Activated CD8-positive, alpha-beta memory T cell treated with anti-CD3 and anti-CD28 coated beads for 36 hours (primary cell): ENCODE measurements around the gene OXA1L. TPM values are rescaled to one million over a fixed set of nuclear protein-coding genes. Genes with fewer than 3 reads are reported as not detected.

ENCODE experiments used
- CTCF ChIA-PET: fragments of 350-600 bp; sonication (Branson Sonifier 250); formaldehyde crosslinking; loops from one replicate; lab custom pipeline; 2021; ENCODE audit warnings: antibody characterized with exemption; lab: Charles Lee
- POLR2A ChIA-PET: fragments of 350-600 bp; sonication (Branson Sonifier 250); formaldehyde crosslinking; loops from one replicate; lab custom pipeline; 2021; ENCODE audit warnings: antibody characterized with exemption; lab: Charles Lee
- total RNA-seq, 2 experiments: library from RNA; stranded (reverse); gene quantifications; one replicate each; pipeline ENCODE4 v1.2.3, GENCODE V29; 2021

OXA1L gene
- total RNA-seq, 2 experiments from 2014 or later: 122 to 123 TPM

- ChIA-PET POLR2A (no interaction called here), CTCF (interaction anchor here (0.6 to 3.2 kb wide), 5 partner anchors 9 to 280 kb away, joined by 4 to 13 read pairs (median 7); no protein-coding TSS in a partner anchor)
Measured at GRCh38 chr14:22819151-22819988, 52.9 kb downstream of the OXA1L start.

GRCh38 chr14:22820731-22821130 lies 54.2 kb downstream of the OXA1L start:
- CTCF ChIA-PET: interaction anchor here (3.2 to 7.6 kb wide), 3 partner anchors 8 to 38 kb away, joined by 8 to 94 read pairs (median 27); no protein-coding TSS in a partner anchor
- POLR2A ChIA-PET: no interaction called here

- ChIA-PET CTCF (interaction anchor here (1.2 to 7.6 kb wide), 9 partner anchors 10 to 969 kb away, joined by 3 to 94 read pairs (median 13); partner anchors contain the start of gene LRP10), POLR2A (no interaction called here)
Measured at GRCh38 chr14:22821193-22822015, 54.9 kb downstream of the OXA1L start.

GRCh38 chr14:22822016-22822570 lies 55.6 kb downstream of the OXA1L start:
- ChIA-PET CTCF (interaction anchor here (0.6 to 7.6 kb wide), 16 partner anchors 9 to 970 kb away, joined by 3 to 94 read pairs (median 6); partner anchors contain the start of gene LRP10), POLR2A (no interaction called here)

Other genes with a start within 250 kb of the OXA1L start
- 100 to 1,000 TPM; 292 to 295 TPM for gene DAD1, start 177.5 kb upstream of the OXA1L start, total RNA-seq
- gene ABHD4, start 168.4 kb upstream of the OXA1L start, total RNA-seq: 1 to 10 TPM; 8.1 to 9.2 TPM
- gene OR6J1, start 122.3 kb upstream of the OXA1L start, total RNA-seq: not detected
- under 1 TPM; 0.21 to 0.38 TPM for gene SLC7A7, start 48.7 kb downstream of the OXA1L start, total RNA-seq
- gene MRPL52, start 63.2 kb downstream of the OXA1L start, total RNA-seq: 100 to 1,000 TPM; 170 to 179 TPM
- gene MMP14, start 69.9 kb downstream of the OXA1L start, total RNA-seq: 1 to 10 TPM in 1 of 2 experiments, under 1 TPM in 1; 0.76 to 1.8 TPM
- gene LRP10, start 105.1 kb downstream of the OXA1L start, total RNA-seq: 10 to 100 TPM; 28.1 to 28.5 TPM
- under 1 TPM in 1 of 2 experiments, not detected in 1; 0.11 TPM for gene REM2, start 116.5 kb downstream of the OXA1L start, total RNA-seq
- 10 to 100 TPM; 69.7 to 72.1 TPM for gene RBM23, start 152.5 kb downstream of the OXA1L start, total RNA-seq
- gene PRMT5, start 162.7 kb downstream of the OXA1L start, total RNA-seq: 100 to 1,000 TPM; 204 to 205 TPM
- 10 to 100 TPM; 46.5 to 49.2 TPM for gene HAUS4, start 190.4 kb downstream of the OXA1L start, total RNA-seq
- 1 to 10 TPM in 1 of 2 experiments, under 1 TPM in 1; 0.96 to 1.2 TPM for gene AJUBA, start 215.9 kb downstream of the OXA1L start, total RNA-seq
- 1 to 10 TPM; 7.0 to 8.9 TPM for gene C14orf93, start 243.5 kb downstream of the OXA1L start, total RNA-seq